OCI-LY3 (cell line): Measurements from ENCODE around the gene FNBP1L.
"Not testable (repeated sequence)": the region's sequence is repeated elsewhere in the genome, so short reads cannot be mapped to it uniquely, and the experiment has no call there.

ENCODE experiments used
- H2AFZ ChIP-seq: fragments of 200-600, 300-600 bp; shearing (Covaris generic); 2 replicates; pipeline ENCODE4 v1.6.0; 2014; ENCODE audit warnings: antibody characterized with exemption, low read depth, low read length
- H3K27ac ChIP-seq: fragments of 200-600, 300-600 bp; sonication (generic); 2 replicates; pipeline ENCODE4 v1.5.1; 2014; ENCODE audit warnings: mild to moderate bottlenecking, low read length, moderate library complexity, mixed read lengths
- H3K27me3 ChIP-seq: fragments of 200-600, 300-600 bp; sonication (generic); 2 replicates; pipeline ENCODE4 v1.6.1; 2014; ENCODE audit warnings: low read depth, low read length, mixed read lengths
- H3K36me3 ChIP-seq: fragments of 200-600, 300-600 bp; sonication (generic); replicated peaks from 2 replicates; pipeline ENCODE3; 2014; ENCODE audit warnings: low read depth, low read length, mixed read lengths
- H3K4me1 ChIP-seq: fragments of 300-600, 200-600 bp; sonication (generic); 2 replicates; pipeline ENCODE4 v1.6.1; 2014; ENCODE audit warnings: low read length, mixed read lengths
- H3K4me2 ChIP-seq: fragments of 200-600, 300-600 bp; sonication (generic); 2 replicates; pipeline ENCODE4 v1.6.1; 2014; ENCODE audit warnings: low read length, mixed read lengths
- H3K4me3 ChIP-seq: fragments of 300-600, 200-600 bp; sonication (generic); 2 replicates; pipeline ENCODE4 v1.5.1; 2014; ENCODE audit warnings: antibody characterized with exemption, mild to moderate bottlenecking, low read length, moderate library complexity
- H3K79me2 ChIP-seq: fragments of 300-600, 200-600 bp; shearing (Covaris generic); 2 replicates; pipeline ENCODE4 v1.6.1; 2014; ENCODE audit warnings: mild to moderate bottlenecking, low read length, mixed read lengths
- H3K9ac ChIP-seq: fragments of 300-600, 200-600 bp; shearing (Covaris generic); 2 replicates; pipeline ENCODE4 v1.6.0; 2014; ENCODE audit warnings: mild to moderate bottlenecking, low read length, moderate library complexity
- H3K9me3 ChIP-seq: fragments of 200-600, 300-600 bp; shearing (Covaris generic); 2 replicates; pipeline ENCODE4 v1.6.1; 2014; ENCODE audit warnings: low read length, mixed read lengths; ENCODE audit not compliant: insufficient read depth
- H4K20me1 ChIP-seq: fragments of 200-600, 300-600 bp; sonication (generic); 2 replicates; pipeline ENCODE4 v1.6.1; 2016; ENCODE audit warnings: low read length, mixed read lengths; ENCODE audit not compliant: insufficient read depth
- EZH2phosphoT487 ChIP-seq: fragments of 200-600 bp; shearing (Covaris generic); IDR thresholded peaks from 2 replicates; pipeline ENCODE4 v1.6.1; 2018; ENCODE audit warnings: antibody characterized with exemption, mixed run types, low read depth
- TF ChIP-seq, protein P1 (sequence below): fragments of 200-600, 300-600 bp; sonication (generic); IDR thresholded peaks from 2 replicates; pipeline ENCODE4 v1.5.1; 2014; ENCODE audit warnings: antibody characterized with exemption, low read length, low read depth

Gene FNBP1L

DNA sequence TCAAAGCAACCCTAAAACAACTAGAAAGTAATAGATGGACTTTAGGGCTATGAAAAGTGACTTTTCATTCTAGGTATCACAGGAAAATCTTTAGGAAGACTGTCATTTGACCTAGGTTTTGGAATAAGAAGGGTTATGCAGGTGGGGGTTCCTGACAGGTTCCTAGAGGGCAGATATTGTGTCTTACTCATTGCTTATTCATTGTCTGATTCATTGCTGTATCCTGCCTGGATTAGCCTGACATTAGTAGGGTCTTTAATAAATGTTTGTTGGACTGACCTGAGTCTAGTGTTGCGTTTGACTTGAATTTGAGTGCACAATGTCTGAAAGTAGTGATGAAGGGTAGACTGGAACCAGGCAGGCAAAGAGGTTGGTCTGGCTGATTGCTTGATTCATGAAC is 6.0 kb downstream of the FNBP1L start:
- Histone ChIP-seq H4K20me1 (peaks cover 17% of the 10 kb centered on the region; the same call in 1 of the 2 replicates), H3K79me2 (peaks cover 53% of the 10 kb centered on the region)
- TF ChIP-seq EZH2phosphoT487, result no peak
- TF ChIP-seq, protein P1, sequence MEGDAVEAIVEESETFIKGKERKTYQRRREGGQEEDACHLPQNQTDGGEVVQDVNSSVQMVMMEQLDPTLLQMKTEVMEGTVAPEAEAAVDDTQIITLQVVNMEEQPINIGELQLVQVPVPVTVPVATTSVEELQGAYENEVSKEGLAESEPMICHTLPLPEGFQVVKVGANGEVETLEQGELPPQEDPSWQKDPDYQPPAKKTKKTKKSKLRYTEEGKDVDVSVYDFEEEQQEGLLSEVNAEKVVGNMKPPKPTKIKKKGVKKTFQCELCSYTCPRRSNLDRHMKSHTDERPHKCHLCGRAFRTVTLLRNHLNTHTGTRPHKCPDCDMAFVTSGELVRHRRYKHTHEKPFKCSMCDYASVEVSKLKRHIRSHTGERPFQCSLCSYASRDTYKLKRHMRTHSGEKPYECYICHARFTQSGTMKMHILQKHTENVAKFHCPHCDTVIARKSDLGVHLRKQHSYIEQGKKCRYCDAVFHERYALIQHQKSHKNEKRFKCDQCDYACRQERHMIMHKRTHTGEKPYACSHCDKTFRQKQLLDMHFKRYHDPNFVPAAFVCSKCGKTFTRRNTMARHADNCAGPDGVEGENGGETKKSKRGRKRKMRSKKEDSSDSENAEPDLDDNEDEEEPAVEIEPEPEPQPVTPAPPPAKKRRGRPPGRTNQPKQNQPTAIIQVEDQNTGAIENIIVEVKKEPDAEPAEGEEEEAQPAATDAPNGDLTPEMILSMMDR, result no peak

DNA sequence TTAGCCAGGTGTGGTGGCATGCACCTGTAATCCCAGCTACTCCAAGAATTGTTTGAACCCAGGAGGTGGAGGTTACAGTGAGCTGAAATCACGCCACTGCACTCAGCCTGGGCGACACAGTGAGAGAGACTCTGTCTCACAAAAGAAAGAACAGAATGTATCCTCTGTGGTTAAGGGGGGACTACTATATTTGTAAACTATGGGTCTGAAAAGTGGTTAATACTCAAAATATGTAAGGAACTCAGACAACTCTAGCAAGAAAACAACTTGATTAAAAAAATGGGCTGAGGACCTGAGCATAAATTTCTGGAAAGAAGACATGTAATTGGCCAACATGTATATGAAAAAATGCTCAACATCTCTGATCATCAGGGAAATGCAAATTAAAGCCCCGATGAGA is 11.2 kb downstream of the FNBP1L start:
- H3K27ac ChIP-seq, result no peak overlapping the region
- H3K9ac ChIP-seq, result no peak overlapping the region
- H3K4me2 ChIP-seq, result no peak overlapping the region
- H4K20me1 ChIP-seq, result no peaks in the 10 kb centered on the region
- H3K9me3 ChIP-seq, result no peaks in the 10 kb centered on the region
- H3K79me2 ChIP-seq, result peaks cover 17% of the 10 kb centered on the region
- no peak overlapping the region for H3K4me3 ChIP-seq
- no peaks in the 10 kb centered on the region for H3K27me3 ChIP-seq
- TF ChIP-seq, protein P1, result no peak
- no peak for TF ChIP-seq EZH2phosphoT487
- H3K36me3 ChIP-seq, result no peaks in the 10 kb centered on the region
- H2AFZ ChIP-seq, result no peak overlapping the region
- peaks cover 12% of the 10 kb centered on the region for H3K4me1 ChIP-seq

More for the DNA sequence above, 6.0 kb downstream of the FNBP1L start:
- Histone ChIP-seq H3K27me3 (no peaks in the 10 kb centered on the region), H3K4me3 (no peak overlapping the region), H3K36me3 (no peaks in the 10 kb centered on the region), H3K4me1 (peaks cover 13% of the 10 kb centered on the region), H2AFZ (no peak overlapping the region), H3K27ac (no peak overlapping the region), H3K9me3 (no peaks in the 10 kb centered on the region), H3K9ac (no peak overlapping the region), H3K4me2 (no peak overlapping the region)

DNA sequence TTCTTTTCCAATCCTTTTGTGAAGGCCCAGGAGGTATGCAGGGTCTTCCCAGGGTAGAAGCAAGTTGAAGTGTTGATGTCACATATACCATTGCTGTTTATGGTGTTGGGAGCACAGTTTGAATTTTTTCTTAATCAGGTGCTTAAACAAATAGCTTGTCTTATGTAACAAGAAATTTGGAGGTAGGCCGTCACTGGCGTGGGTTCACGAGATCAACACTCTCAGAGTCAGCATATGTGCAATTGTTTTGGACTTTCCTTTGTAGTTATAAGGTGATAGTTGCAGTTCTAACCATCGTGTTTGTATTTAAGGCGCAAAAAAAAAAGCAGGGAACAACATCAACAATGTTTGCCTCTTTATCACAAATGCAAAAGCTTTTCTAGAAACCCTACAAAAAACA is 13.3 kb downstream of the FNBP1L start:
- Histone ChIP-seq H3K4me3 (no peak overlapping the region), H3K79me2 (peaks cover 7% of the 10 kb centered on the region; the same call in 1 of the 2 replicates), H3K27me3 (no peaks in the 10 kb centered on the region), H3K4me2 (no peak overlapping the region), H3K36me3 (no peaks in the 10 kb centered on the region), H3K9me3 (no peaks in the 10 kb centered on the region), H2AFZ (no peak overlapping the region), H3K9ac (no peak overlapping the region), H4K20me1 (no peaks in the 10 kb centered on the region), H3K27ac (no peak overlapping the region), H3K4me1 (peaks cover 19% of the 10 kb centered on the region)
- TF ChIP-seq, protein P1, result no peak
- no peak for TF ChIP-seq EZH2phosphoT487

DNA sequence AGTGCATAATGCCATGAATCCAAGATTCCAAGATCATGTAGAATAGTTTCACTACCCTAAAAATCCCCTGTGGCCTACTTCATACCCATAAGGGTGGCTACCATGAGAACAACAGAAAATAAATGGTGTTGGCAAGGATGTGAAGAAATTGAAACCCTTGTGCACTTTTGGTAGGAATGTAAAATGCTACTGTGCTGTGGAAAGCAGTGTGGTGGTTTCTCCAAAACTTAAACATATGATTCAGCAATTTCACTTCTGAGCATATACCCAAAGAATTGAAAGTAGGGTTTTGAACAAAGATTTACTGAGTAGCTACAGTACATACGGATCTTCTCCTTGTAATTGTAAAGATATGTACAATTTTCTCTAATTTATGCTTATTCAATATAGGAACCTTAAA is 16.0 kb downstream of the FNBP1L start:
- no peak overlapping the region for H2AFZ ChIP-seq
- H3K27ac ChIP-seq, result peak overlapping the region; percentile 70
- no peaks in the 10 kb centered on the region for H4K20me1 ChIP-seq
- H3K36me3 ChIP-seq, result no peaks in the 10 kb centered on the region
- no peaks in the 10 kb centered on the region for H3K27me3 ChIP-seq
- H3K79me2 ChIP-seq, result peaks cover 13% of the 10 kb centered on the region
- peaks cover 23% of the 10 kb centered on the region for H3K4me1 ChIP-seq
- H3K9me3 ChIP-seq, result no peaks in the 10 kb centered on the region
- H3K9ac ChIP-seq, result no peak overlapping the region
- peak overlapping the region; percentile 55 for H3K4me2 ChIP-seq
- peak overlapping the region; percentile 7; the same call in 1 of the 2 replicates for H3K4me3 ChIP-seq
- no peak for TF ChIP-seq EZH2phosphoT487
- TF ChIP-seq, protein P1, result no peak

DNA sequence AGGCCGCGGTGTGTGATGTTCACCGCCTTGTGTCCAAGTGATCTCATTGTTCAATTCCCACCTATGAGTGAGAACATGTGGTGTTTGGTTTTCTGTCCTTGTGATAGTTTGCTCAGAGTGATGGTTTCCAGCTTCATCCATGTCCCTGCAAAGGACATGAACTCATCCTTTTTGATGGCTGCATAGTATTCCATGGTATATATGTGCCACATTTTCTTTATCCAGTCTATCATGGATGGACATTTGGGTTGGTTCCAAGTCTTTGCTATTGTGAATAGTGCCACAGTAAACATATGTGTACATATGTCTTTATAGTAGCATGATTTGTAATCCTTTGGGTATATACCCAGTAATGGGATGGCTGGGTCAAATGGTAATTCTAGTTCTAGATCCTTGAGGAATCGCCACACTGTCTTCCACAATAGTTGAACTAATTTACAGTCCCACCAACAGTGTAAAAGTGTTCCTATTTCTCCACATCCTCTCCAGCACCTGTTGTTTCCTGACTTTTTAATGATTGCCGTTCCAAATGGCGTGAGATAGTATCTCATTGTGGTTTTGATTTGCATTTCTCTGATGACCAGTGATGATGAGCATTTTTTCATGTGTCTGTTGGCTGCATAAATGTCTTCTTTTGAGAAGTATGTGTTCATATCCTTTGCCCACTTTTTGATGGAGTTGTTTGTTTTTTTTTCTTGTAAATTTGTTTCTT is 17.6 kb downstream of the FNBP1L start:
- H3K9me3 ChIP-seq, H3K4me3 ChIP-seq, H3K36me3 ChIP-seq, H2AFZ ChIP-seq, H3K4me2 ChIP-seq, H3K27me3 ChIP-seq, H4K20me1 ChIP-seq, H3K9ac ChIP-seq: not testable (repeated sequence)
- Histone ChIP-seq H3K4me1 (peaks cover 23% of the 10 kb centered on the region), H3K79me2 (peaks cover 16% of the 10 kb centered on the region), H3K27ac (peak overlapping the region; percentile 70)
